Pancreas (tissue), 10 donors: ENCODE results near the gene MAP7. TPM values are rescaled to one million over a fixed set of nuclear protein-coding genes. Genes with fewer than 3 reads are reported as not detected.
"Not testable (repeated sequence)": the region's sequence is repeated elsewhere in the genome, so short reads cannot be mapped to it uniquely, and the experiment has no call there.

ENCODE experiments used
- ATAC-seq, 4 donors: fragments of 200-7000 bp; cut with Tn5 transposase; one replicate each; pipeline versions ENCODE4 v1.8.0 to v1.9.1; 2020; ENCODE audit warnings: mild to moderate bottlenecking in 4 of 4, moderate library complexity in 4 of 4
- DNase-seq, 6 donors: peaks; one replicate each; pipeline ENCODE4 v3.0.0-alpha.2; 2020
- FAIRE-seq: peaks from 2 replicates; lab custom pipeline; 2012; peaks lifted over from hg19 to GRCh38; lab: Jason Lieb, UNC
- H3K27ac ChIP-seq, 4 donors: fragments of 200-600 bp; sonication (generic); 1 replicate in 3 of 4; 2 replicates in 1 of 4; pipeline versions ENCODE4 v1.5.0 to v1.8.0; 2020
- H3K27me3 ChIP-seq, 4 donors: fragments of 200-600 bp; one replicate each; pipeline ENCODE4 v1.8.0; 2021
- H3K36me3 ChIP-seq, 3 donors: fragments of 200-600 bp; sonication (generic) in 1 of 3; one replicate each; pipeline versions ENCODE4 v1.5.0 to v1.8.0; 2020 to 2021
- H3K4me1 ChIP-seq, 3 donors: fragments of 200-600 bp; one replicate each; pipeline ENCODE4 v1.8.0; 2021
- H3K4me3 ChIP-seq, 4 donors: fragments of 200-600 bp; sonication (generic) in 2 of 4; one replicate each; pipeline versions ENCODE4 v1.5.0 to v1.8.0; 2020 to 2021
- H3K9me3 ChIP-seq, 4 donors: fragments of 200-600 bp; one replicate each; pipeline ENCODE4 v1.8.0; 2021
- CTCF ChIP-seq, 4 donors: fragments of 200-600 bp; sonication (generic) in 3 of 4; IDR thresholded peaks; one replicate each; pipeline versions ENCODE4 v1.5.0 to v1.8.0; 2021; ENCODE audit warnings: antibody characterized with exemption in 4 of 4
- WGBS, 2 donors: extraction: QIAGEN DNeasy Blood & Tissue Kit; methylation state at CpG; one replicate each; pipeline ENCODE4 v1.1.7; 2013; 5-methylcytosine and 5-hydroxymethylcytosine counted together
- intact Hi-C, 3 donors: fragments of 100-400 bp; cut with DNase I; formaldehyde crosslinking; loops; one replicate each; pipeline versions ENCODE4 v1.11.1 to v1.14.2; 2022
- polyA plus RNA-seq, 2 donors: library from polyadenylated mRNA; stranded (reverse); fragments of 200-250 nt; gene quantifications; one replicate each; pipeline ENCODE4 v1.2.3, GENCODE V29; 2013
- total RNA-seq, 6 donors: library from RNA; stranded (reverse); fragmentation: NEBNext Ultra II Directional in 4 of 6; extraction: Animal tissue kit (Norgen Biotek cat#: 25700) in 4 of 6; gene quantifications; one replicate each; pipeline versions ENCODE4 v1.2.1 to v1.2.4, GENCODE V29; 2021 to 2023
- donor health status: healthy with polysubstance abuse.
- donor health status: DM: no; HTN: no; CAD: no; lungs with moderate emphysema.
- donor health status: DM: no; HTN: no; CAD: no.
- donor health status: control.
- donor health status: control.
- donor health status: Bipolar disorder and iron deficiency.
- donor health status: DM: yes; HTN: yes; CAD: no.
- donor health status: DM: no; HTN: no; CAD: no.
- donor health status: DM: no; HTN: no; CAD: no.
- donor health status: DM: yes; HTN: yes; CAD: no.

The MAP7 gene
- total and polyA plus RNA-seq, 8 donors: 10.7 to 37.9 (median 24.9) TPM

- Histone ChIP-seq H3K4me1 (no peaks in the 10 kb centered on the region), H3K4me3 (no peak overlapping the region), H3K36me3 (no peaks in the 10 kb centered on the region), H3K27me3 (no peaks in the 10 kb centered on the region), H3K27ac (no peak overlapping the region), H3K9me3 (no peaks in the 10 kb centered on the region)
- FAIRE-seq (no peak), ATAC-seq (no peak), DNase-seq (no peak)
- intact Hi-C loops: no loop called here
- 74 to 76% methylated on average over 2 of the region's 2 CpGs for WGBS, 2 donors
- TF ChIP-seq CTCF (IDR thresholded peaks at IDR 0.05): no peak
Measured at GRCh38 chr6:136491754-136492153, 58.5 kb downstream of the MAP7 start.

- WGBS, 2 donors: 80 to 82% methylated on average over 2 of the region's 2 CpGs
- Histone ChIP-seq H3K36me3 (no peaks in the 10 kb centered on the region), H3K4me1 (no peaks in the 10 kb centered on the region), H3K27me3 (no peaks in the 10 kb centered on the region), H3K4me3 (no peak overlapping the region), H3K9me3 (no peaks in the 10 kb centered on the region), H3K27ac (no peak overlapping the region)
- intact Hi-C loops: no loop called here
- DNase-seq (no peak), FAIRE-seq (no peak), ATAC-seq (no peak)
- TF ChIP-seq CTCF (IDR thresholded peaks at IDR 0.05): no peak
Measured at GRCh38 chr6:136491251-136491650, 59.0 kb downstream of the MAP7 start.

GRCh38 chr6:136489689-136490033 is 60.6 kb downstream of the MAP7 start:
- DNase-seq, H3K27ac ChIP-seq, H3K4me1 ChIP-seq, H3K9me3 ChIP-seq, ATAC-seq, H3K36me3 ChIP-seq, H3K27me3 ChIP-seq, intact Hi-C loops, H3K4me3 ChIP-seq, FAIRE-seq: not testable (repeated sequence)
- whole genome bisulfite sequencing, 2 donors: 92 to 93% methylated on average over 3 of the region's 3 CpGs

GRCh38 chr6:136487759-136488425 is 62.3 kb downstream of the MAP7 start:
- Histone ChIP-seq H3K4me1 (peaks cover 0 to 5% (median 0%) of the 10 kb centered on the region in 3 donors), H3K36me3 (no peaks in the 10 kb centered on the region), H3K4me3 (no peak overlapping the region), H3K27me3 (no peaks in the 10 kb centered on the region), H3K27ac (no peak overlapping the region), H3K9me3 (no peaks in the 10 kb centered on the region)
- intact Hi-C loops: no loop called here
- ATAC-seq: no peak
- no peak for FAIRE-seq
- TF ChIP-seq CTCF (IDR thresholded peaks at IDR 0.05): no peak
- WGBS, 2 donors: 92 to 93% methylated on average over 7 of the region's 7 CpGs
- no peak for DNase-seq

- H3K9me3 ChIP-seq: no peaks in the 10 kb centered on the region
- H3K27ac ChIP-seq: no peak overlapping the region
- peaks cover 0 to 5% (median 0%) of the 10 kb centered on the region in 3 donors for H3K4me1 ChIP-seq
- DNase-seq (no peak), FAIRE-seq (no peak), ATAC-seq (no peak)
- WGBS, 2 donors: 90 to 95% methylated on average over 1 of the region's 1 CpG
- H3K4me3 ChIP-seq: no peak overlapping the region
- H3K27me3 ChIP-seq: no peaks in the 10 kb centered on the region
- H3K36me3 ChIP-seq: no peaks in the 10 kb centered on the region
- intact Hi-C loops: no loop called here
- no peak for TF ChIP-seq CTCF (IDR thresholded peaks at IDR 0.05)
Measured at GRCh38 chr6:136486357-136486756, 63.9 kb downstream of the MAP7 start.
